Endodermal cell (in vitro differentiated cells): ENCODE data around the gene RHOB. TPM values are rescaled to one million over a fixed set of nuclear protein-coding genes. Genes with fewer than 3 reads are reported as not detected.

Experiments used
- DNase-seq: peaks from one replicate; pipeline ENCODE4 v3.0.0-alpha.2; 2017
- H3K27ac ChIP-seq: 2 replicates; pipeline ENCODE4 v1.5.1; 2013; ENCODE audit warnings: mild to moderate bottlenecking, low read depth, low read length, moderate library complexity
- H3K27me3 ChIP-seq: 2 replicates; pipeline ENCODE4 v1.6.1; 2013; ENCODE audit warnings: mild to moderate bottlenecking, low read length, moderate library complexity; ENCODE audit not compliant: insufficient read depth, control insufficient read depth, poor library complexity, severe bottlenecking
- H3K36me3 ChIP-seq: 2 replicates; pipeline ENCODE4 v1.7.0; 2013; ENCODE audit warnings: mild to moderate bottlenecking, low read length, moderate library complexity; ENCODE audit not compliant: control insufficient read depth, insufficient read depth
- H3K4me1 ChIP-seq: one replicate; pipeline ENCODE4 v1.7.0; 2013; ENCODE audit warnings: low read length; ENCODE audit not compliant: control insufficient read depth, insufficient read depth
- H3K4me3 ChIP-seq: 2 replicates; pipeline ENCODE4 v1.5.1; 2013; ENCODE audit warnings: mild to moderate bottlenecking, low read length, moderate library complexity
- H3K9ac ChIP-seq: 2 replicates; pipeline ENCODE4 v1.6.1; 2013; ENCODE audit warnings: mild to moderate bottlenecking, low read length, moderate library complexity; ENCODE audit not compliant: poor library complexity, severe bottlenecking; ENCODE audit errors: extremely low read depth
- H3K9me3 ChIP-seq: 2 replicates; pipeline ENCODE4 v1.6.1; 2013; ENCODE audit warnings: mild to moderate bottlenecking, low read length, moderate library complexity; ENCODE audit not compliant: control insufficient read depth
- H3K27ac Mint-ChIP-seq: 2 replicates; pipeline ENCODE4 v1.8.0; 2020; ENCODE audit warnings: mixed read lengths
- H3K27me3 Mint-ChIP-seq: 2 replicates; pipeline ENCODE4 v1.8.0; 2021; ENCODE audit warnings: mild to moderate bottlenecking, mixed read lengths; ENCODE audit not compliant: insufficient read depth
- H3K36me3 Mint-ChIP-seq: 2 replicates; pipeline ENCODE4 v1.8.0; 2020; ENCODE audit warnings: low read depth, mixed read lengths
- H3K4me1 Mint-ChIP-seq: 2 replicates; pipeline ENCODE4 v1.8.0; 2020; ENCODE audit warnings: mixed read lengths
- H3K4me3 Mint-ChIP-seq: 2 replicates; pipeline ENCODE4 v1.8.0; 2020; ENCODE audit warnings: mild to moderate bottlenecking, moderate library complexity, mixed read lengths
- H3K9me3 Mint-ChIP-seq: 2 replicates; pipeline ENCODE4 v1.8.0; 2020; ENCODE audit warnings: mild to moderate bottlenecking, mixed read lengths
- WGBS, 2 experiments: methylation state at CpG; one replicate each; pipeline versions ENCODE4 v1.1.5 to v1.1.7; 2013; ENCODE audit warnings: missing lambda C conversion rate in 2 of 2, mixed read lengths in 1 of 2; ENCODE audit not compliant: insufficient coverage in 1 of 2, insufficient read length in 1 of 2; 5-methylcytosine and 5-hydroxymethylcytosine counted together
- total RNA-seq, 2 donors: library from RNA; stranded (reverse); fragmentation: NEBNext Ultra II Directional in 1 of 2; extraction: Animal tissue kit (Norgen Biotek cat#: 25700) in 1 of 2; gene quantifications; 2 replicates in 1 of 2; 3 replicates in 1 of 2; pipeline ENCODE4 v1.2.1, GENCODE V29; 2021
- TF ChIP-seq, protein P1 (sequence below): fragments of 200-600 bp; sonication (generic); conservative IDR thresholded peaks from 2 replicates; pipeline ENCODE4 v1.5.0; 2021; ENCODE audit warnings: antibody characterized with exemption, mild to moderate bottlenecking

The RHOB gene
- total RNA-seq, 2 donors from 2014 or later = 25.6 to 47.0 TPM

DNA sequence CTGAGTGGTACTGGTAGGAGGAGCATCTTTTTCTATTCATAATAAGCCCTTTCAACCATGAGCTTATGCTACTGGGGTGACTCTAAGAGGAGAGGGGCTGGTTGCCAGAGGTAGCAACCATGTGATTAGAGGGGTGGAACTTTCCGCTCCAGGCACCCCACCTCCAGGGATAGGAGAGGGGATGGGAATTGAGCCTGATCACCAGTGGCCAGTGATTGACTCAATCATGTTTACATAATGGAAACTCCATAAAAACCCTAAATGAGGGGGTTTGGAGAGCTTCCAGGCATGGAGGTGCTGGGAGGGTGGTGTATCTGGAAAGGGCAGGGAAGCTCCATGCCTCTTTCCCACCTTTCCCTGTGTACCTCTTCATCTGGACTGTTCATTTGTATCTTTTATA, 46.6 kb upstream of the RHOB start:
- no peak overlapping the region for H3K4me3 ChIP-seq
- Mint-ChIP-seq H3K27ac (no peak overlapping the region), H3K4me1 (peaks cover 3% of the 10 kb centered on the region), H3K36me3 (no peaks in the 10 kb centered on the region), H3K27me3 (peaks cover 4% of the 10 kb centered on the region), H3K4me3 (no peak overlapping the region), H3K9me3 (no peaks in the 10 kb centered on the region)
- no peaks in the 10 kb centered on the region for H3K9me3 ChIP-seq
- H3K36me3 ChIP-seq = no peaks in the 10 kb centered on the region
- H3K27me3 ChIP-seq = peaks cover 8% of the 10 kb centered on the region
- no peak for DNase-seq
- TF ChIP-seq, protein P1, sequence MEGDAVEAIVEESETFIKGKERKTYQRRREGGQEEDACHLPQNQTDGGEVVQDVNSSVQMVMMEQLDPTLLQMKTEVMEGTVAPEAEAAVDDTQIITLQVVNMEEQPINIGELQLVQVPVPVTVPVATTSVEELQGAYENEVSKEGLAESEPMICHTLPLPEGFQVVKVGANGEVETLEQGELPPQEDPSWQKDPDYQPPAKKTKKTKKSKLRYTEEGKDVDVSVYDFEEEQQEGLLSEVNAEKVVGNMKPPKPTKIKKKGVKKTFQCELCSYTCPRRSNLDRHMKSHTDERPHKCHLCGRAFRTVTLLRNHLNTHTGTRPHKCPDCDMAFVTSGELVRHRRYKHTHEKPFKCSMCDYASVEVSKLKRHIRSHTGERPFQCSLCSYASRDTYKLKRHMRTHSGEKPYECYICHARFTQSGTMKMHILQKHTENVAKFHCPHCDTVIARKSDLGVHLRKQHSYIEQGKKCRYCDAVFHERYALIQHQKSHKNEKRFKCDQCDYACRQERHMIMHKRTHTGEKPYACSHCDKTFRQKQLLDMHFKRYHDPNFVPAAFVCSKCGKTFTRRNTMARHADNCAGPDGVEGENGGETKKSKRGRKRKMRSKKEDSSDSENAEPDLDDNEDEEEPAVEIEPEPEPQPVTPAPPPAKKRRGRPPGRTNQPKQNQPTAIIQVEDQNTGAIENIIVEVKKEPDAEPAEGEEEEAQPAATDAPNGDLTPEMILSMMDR = no peak
- no peaks in the 10 kb centered on the region for H3K4me1 ChIP-seq
- no peak overlapping the region for H3K27ac ChIP-seq
- WGBS, 2 experiments = 78% methylated on average over 1 of the region's 1 CpG; no CpG with 5 or more reads in 1 of the 2 experiments
- no peak overlapping the region for H3K9ac ChIP-seq

DNA sequence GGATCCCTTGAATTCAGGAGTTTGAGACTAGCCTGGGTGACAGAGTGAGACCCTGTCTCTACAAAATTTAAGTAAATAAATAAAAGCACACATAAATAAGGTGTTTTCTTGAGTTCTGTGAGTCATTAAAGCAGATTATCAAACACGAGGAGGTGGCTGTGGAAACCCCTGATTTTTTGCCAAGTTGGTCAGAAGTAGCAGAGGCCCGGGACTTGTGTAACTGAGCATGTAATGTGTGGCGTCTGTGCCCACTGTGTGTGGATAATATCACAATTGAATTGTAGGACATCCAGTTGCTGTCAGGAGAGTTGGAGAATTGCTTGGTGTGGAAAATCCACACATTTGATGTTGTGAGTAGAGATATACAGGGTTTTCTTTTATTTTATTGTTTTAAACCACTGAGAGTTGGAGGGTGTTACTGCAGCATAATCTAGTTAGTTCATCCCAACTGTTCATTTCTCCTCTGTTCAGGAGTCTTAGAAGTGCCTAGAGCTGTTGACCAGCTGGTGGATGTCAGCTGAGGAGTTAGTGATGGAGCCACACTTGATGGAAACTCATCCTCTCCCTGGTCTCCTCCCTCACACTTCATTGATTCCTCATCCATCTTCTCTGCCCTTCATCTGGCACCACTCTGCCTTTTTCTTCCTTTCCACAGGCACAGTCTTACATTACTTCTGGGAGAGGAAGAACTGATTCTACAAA, 45.9 kb upstream of the RHOB start:
- H3K9me3 Mint-ChIP-seq = no peaks in the 10 kb centered on the region
- no peak for DNase-seq
- H3K4me3 ChIP-seq = no peak overlapping the region
- H3K4me1 Mint-ChIP-seq = peaks cover 3% of the 10 kb centered on the region
- no peaks in the 10 kb centered on the region for H3K9me3 ChIP-seq
- no peak overlapping the region for H3K27ac ChIP-seq
- WGBS, 2 experiments = 87 to 94% methylated on average over 2 to 3 of the region's 3 CpGs
- no peak overlapping the region for H3K27ac Mint-ChIP-seq
- peaks cover 8% of the 10 kb centered on the region for H3K27me3 ChIP-seq
- no peaks in the 10 kb centered on the region for H3K36me3 ChIP-seq
- no peak overlapping the region for H3K9ac ChIP-seq
- peaks cover 4% of the 10 kb centered on the region for H3K27me3 Mint-ChIP-seq
- TF ChIP-seq, protein P1 = no peak
- no peak overlapping the region for H3K4me3 Mint-ChIP-seq
- no peaks in the 10 kb centered on the region for H3K36me3 Mint-ChIP-seq
- no peaks in the 10 kb centered on the region for H3K4me1 ChIP-seq

DNA sequence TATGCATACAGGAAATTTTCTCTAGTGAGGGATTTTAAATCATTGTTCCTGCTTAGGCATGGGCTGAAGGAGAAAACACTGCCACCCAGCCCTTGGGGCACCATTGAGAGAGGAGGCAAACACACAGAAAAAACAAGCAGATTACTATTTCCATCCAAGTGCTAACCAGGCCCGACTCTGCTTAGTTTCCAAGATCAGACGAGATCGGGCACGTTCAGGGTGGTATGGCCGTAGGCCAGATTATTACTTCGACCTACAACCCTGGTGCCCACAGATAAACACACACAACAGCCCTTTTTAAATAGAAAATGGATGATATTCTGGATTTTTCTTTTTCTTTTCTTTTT, 45.4 kb upstream of the RHOB start:
- Histone ChIP-seq H3K36me3 (no peaks in the 10 kb centered on the region), H3K27ac (no peak overlapping the region), H3K27me3 (peaks cover 8% of the 10 kb centered on the region), H3K9me3 (no peaks in the 10 kb centered on the region), H3K4me1 (no peaks in the 10 kb centered on the region), H3K9ac (no peak overlapping the region), H3K4me3 (no peak overlapping the region)
- Mint-ChIP-seq H3K36me3 (no peaks in the 10 kb centered on the region), H3K27me3 (peaks cover 2% of the 10 kb centered on the region), H3K4me1 (peaks cover 3% of the 10 kb centered on the region), H3K27ac (no peak overlapping the region), H3K4me3 (no peak overlapping the region), H3K9me3 (no peaks in the 10 kb centered on the region)
- WGBS, 2 experiments = 83% methylated on average over 2 to 6 of the region's 6 CpGs
- TF ChIP-seq, protein P1 = no peak
- no peak for DNase-seq
